Fibroblast of skin of left quadriceps (primary cell): Measurements from ENCODE around the gene EMB.
A peak's percentile ranks its signal among the peaks of the same experiment; 100 is the strongest.
"Not testable (repeated sequence)": the region's sequence is repeated elsewhere in the genome, so short reads cannot be mapped to it uniquely, and the experiment has no call there.

Experiments used
- DNase-seq, 2 experiments: peaks; one replicate each; pipeline ENCODE4 v3.0.0-alpha.2; 2013; ENCODE audit warnings: low read depth in 2 of 2

Gene EMB

DNA sequence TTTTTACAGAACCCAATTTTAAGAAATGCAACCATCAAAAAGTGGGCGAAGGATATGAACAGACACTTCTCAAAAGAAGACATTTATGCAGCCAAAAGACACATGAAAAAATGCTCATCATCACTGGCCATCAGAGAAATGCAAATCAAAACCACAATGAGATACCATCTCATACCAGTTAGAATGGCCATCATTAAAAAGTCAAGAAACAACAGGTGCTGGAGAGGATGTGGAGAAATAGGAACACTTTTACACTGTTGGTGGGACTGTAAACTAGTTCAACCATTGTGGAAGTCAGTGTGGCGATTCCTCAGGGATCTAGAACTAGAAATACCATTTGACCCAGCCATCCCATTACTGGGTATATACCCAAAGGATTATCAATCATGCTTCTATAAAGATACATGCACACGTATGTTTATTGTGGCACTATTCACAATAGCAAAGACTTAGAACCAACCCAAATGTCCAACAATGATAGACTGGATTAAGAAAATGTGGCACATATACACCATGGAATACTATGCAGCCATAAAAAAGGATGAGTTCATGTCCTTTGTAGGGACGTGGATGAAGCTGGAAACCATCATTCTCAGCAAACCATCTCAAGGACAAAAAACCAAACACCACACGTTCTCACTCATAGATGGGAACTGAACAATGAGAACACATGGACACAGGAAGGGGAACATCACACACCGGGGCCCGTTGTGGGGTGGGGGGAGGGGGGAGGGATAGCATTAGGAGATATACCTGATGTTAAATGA is 19.7 kb downstream of the EMB start:
- DNase-seq = not testable (repeated sequence)

GRCh38 chr5:50420343-50420935 is 20.6 kb downstream of the EMB start:
- DNase-seq = no peak

- not testable (repeated sequence) for DNase-seq
These were observed 21.4 kb downstream of the EMB start for GRCh38 chr5:50419656-50420055.

DNA sequence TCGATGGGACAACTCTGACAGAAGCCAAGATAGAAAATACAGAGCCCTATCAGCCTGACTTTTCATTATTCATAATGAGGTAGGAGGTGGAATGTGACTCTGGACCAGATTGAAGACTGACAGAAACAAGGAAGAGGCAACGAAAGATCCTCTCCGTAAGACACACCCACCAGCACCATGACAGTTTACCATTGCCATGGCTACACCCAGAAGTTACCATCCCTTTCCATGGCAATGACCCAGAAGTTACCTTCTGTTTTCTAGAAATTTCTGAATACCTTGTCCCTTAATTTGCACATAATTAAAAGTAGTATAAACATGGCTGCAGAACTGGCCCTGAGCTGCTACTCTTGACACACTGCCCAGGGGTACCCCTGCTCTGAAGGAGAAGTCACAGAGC is 24.5 kb downstream of the EMB start:
- DNase-seq = not testable (repeated sequence)

DNA sequence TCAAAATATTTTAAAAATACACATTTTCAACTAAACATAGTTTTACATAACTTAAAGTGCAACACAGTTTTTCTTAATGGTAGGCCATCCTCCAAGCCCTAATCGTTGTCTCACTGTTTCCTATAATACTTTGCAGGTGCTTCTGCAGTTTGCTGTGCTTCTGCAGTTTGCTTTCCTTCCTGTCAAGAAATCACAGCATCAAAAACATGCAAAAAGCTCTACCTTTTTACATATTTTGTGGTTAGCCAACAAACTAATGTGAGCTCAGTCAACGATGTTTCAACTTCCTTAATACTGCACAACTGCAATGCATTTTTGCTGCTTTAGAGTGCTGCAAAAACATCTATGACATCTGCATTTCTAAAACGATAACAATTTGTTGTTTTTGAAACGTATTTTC is 25.2 kb downstream of the EMB start:
- DNase-seq = no peak

GRCh38 chr5:50410932-50411331 is 30.2 kb downstream of the EMB start:
- DNase-seq = not testable (repeated sequence)

GRCh38 chr5:50406877-50407276 is 34.2 kb downstream of the EMB start:
- DNase-seq = no peak

- no peak for DNase-seq
These were observed 39.8 kb downstream of the EMB start for GRCh38 chr5:50401336-50401735.

DNA sequence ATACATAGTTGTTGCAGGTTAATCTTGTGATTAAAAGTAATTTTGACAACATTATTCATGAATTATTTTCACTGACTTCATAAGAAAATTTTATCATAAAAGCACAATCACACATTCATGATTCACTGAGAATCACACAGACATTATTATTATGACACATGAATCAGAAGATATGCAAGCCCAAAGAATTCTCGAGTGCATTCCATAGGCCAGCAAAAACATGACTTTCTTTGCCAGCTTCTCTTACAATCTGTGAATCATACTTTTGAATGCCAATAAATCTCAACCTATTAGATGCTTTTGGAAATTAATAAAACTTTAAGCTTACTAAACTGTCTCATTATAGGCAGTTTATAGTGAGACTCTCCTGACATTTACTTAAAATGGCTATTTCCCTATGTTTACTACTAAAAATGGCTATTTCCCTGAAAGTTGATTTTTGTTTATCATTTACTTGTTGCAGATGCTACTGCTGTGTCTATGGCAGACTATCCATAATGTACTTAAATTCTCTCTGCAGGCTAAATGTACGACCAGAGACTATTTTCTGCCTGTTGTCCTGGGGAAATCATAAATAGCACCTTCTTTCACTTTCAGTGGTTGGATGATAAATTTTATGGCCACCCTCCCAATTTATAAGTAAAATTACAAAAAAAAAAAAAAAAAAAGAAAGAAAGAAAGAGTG is 47.0 kb downstream of the EMB start:
- DNase-seq = peak; percentile 70 to 71

- DNase-seq = peak in 1 of 2 experiments; percentile 4
These were observed 48.8 kb downstream of the EMB start for GRCh38 chr5:50392289-50392688.

DNA sequence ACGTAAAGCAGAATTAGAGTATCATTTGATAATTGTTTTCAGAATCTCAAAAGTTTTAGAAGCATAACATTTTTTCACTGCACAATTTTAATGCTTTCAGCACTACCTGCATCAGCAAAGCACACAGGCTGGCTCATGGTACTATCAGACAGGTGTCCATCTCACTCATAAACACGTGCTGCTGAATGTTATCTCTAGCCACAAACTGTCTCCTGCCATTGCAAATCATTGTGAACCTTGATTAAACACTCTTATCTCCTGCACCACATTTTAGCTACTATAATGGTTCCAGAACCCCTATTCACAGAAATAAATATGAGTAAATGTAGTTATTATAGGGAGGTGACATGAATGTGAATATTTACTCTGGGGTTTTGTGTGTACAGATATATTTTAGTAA is 56.7 kb downstream of the EMB start:
- DNase-seq = not testable (repeated sequence)

GRCh38 chr5:50376696-50377095 is 64.4 kb downstream of the EMB start:
- not testable (repeated sequence) for DNase-seq

GRCh38 chr5:50369287-50370033 is 71.6 kb downstream of the EMB start:
- DNase-seq = not testable (repeated sequence)

DNA sequence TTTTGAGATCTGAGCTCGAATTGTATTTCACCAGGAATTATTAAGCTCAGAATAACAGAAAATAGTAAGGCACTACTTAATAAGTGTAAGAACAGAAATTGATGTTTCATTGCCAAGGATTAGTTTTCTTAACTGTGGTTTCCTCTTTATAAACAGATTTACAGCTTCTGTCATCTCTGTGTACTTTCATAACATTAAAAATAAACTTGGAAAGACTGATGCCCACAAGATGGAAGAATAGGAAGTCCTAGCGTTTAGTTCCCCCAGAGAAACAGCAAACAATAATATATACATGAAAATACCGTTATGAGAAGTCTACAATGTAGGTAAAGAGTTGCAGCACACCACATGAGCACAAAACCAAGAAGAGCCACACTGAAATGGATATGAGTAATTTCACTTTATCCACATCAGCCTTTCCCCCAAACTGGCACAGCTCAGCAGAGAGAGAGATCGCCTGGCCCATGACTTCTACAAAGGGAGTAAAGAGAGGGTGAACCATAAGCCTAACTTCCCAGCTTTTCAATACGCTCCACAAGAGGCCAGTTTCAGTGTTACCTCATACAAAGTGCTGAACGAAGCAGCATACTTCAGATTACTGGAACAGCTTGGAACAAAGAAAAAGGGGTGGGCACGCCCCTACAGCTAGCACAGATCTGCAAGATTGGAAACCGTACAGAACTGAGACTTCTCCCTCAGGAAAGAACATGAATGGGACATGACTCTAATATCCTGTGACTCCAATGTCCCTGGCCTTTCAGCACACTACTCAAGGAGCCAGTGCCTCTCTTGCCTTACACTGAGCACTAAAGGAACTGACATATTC is 75.4 kb downstream of the EMB start:
- no peak for DNase-seq

- not testable (repeated sequence) for DNase-seq
These were observed 76.4 kb downstream of the EMB start for GRCh38 chr5:50364535-50365309.

GRCh38 chr5:50359187-50359586 is 81.9 kb downstream of the EMB start:
- DNase-seq = no peak

DNA sequence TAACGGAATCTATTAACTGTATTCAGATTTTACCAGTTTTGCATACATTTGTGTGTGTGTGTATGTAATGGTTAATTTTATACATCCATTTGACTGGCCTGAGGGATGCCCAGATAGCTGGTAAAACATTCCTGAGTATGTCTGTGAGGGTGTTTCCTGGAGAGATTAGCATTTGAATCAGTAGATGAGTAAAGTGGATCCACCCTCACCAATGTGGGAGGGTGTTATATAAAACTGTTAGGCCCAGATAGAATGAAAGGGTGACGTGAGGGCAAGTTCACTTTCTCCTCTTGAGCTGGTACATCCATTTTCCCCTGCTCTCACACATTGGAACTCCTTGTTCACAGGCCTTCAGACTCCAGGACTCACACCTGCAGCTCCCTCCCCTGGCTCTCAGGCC is 88.7 kb downstream of the EMB start:
- no peak for DNase-seq
